Measurements from ENCODE around the gene HOXC6.

DNA sequence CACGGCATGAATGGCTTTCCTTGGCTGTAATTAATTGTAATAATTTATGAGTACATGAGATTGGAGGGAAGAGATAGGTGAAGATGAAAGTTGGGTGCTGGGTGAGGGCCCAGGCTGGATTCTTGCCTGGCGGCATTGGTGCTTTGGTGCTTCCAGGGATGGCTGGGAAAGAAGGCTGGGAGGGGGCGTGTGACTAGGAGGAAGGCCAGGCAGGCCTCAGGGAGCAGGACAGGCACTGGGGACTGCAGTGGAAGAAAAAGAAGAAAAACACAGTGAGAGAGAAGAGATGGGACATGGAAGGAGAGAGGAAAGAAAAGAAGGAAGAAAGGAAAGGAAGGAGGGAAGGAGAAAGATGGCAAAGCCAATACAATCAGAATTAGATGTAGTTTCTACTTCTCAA lies 24.6 kb upstream of the HOXC6 start:
- TF ChIP-seq POLR2AphosphoS2 (IDR thresholded peaks at IDR 0.05; ENCODE audit: low read depth, low read length) = no peak
- TF ChIP-seq, protein P1, sequence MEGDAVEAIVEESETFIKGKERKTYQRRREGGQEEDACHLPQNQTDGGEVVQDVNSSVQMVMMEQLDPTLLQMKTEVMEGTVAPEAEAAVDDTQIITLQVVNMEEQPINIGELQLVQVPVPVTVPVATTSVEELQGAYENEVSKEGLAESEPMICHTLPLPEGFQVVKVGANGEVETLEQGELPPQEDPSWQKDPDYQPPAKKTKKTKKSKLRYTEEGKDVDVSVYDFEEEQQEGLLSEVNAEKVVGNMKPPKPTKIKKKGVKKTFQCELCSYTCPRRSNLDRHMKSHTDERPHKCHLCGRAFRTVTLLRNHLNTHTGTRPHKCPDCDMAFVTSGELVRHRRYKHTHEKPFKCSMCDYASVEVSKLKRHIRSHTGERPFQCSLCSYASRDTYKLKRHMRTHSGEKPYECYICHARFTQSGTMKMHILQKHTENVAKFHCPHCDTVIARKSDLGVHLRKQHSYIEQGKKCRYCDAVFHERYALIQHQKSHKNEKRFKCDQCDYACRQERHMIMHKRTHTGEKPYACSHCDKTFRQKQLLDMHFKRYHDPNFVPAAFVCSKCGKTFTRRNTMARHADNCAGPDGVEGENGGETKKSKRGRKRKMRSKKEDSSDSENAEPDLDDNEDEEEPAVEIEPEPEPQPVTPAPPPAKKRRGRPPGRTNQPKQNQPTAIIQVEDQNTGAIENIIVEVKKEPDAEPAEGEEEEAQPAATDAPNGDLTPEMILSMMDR (IDR thresholded peaks at IDR 0.05 in 2 of 3, conservative IDR thresholded peaks at IDR 0.05 in 1 of 3; ENCODE audit: control insufficient read depth in 2 of 3, extremely low read depth in 1 of 3, insufficient read depth in 1 of 3, low read depth in 3 of 3, low read length in 3 of 3) = no peak
- no peak for TF ChIP-seq CEBPB (IDR thresholded peaks at IDR 0.05; ENCODE audit: borderline replicate concordance in 1 of 2, low read depth in 2 of 2, low read length in 2 of 2)
- TF ChIP-seq RFX5 (IDR thresholded peaks at IDR 0.05; ENCODE audit: low read depth, low read length) = no peak
- TF ChIP-seq, protein P2, sequence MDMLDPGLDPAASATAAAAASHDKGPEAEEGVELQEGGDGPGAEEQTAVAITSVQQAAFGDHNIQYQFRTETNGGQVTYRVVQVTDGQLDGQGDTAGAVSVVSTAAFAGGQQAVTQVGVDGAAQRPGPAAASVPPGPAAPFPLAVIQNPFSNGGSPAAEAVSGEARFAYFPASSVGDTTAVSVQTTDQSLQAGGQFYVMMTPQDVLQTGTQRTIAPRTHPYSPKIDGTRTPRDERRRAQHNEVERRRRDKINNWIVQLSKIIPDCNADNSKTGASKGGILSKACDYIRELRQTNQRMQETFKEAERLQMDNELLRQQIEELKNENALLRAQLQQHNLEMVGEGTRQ (IDR thresholded peaks at IDR 0.05; ENCODE audit: borderline replicate concordance, low read depth, low read length) = no peak
- no peak for TF ChIP-seq RELA (IDR thresholded peaks at IDR 0.05; ENCODE audit: borderline replicate concordance, partially characterized antibody)
- no peak for TF ChIP-seq POLR2AphosphoS5 (IDR thresholded peaks at IDR 0.05; ENCODE audit: low read length)
- TF ChIP-seq MYB (IDR thresholded peaks at IDR 0.05; ENCODE audit: borderline replicate concordance, low read depth, low read length) = no peak
- TF ChIP-seq, protein P3, sequence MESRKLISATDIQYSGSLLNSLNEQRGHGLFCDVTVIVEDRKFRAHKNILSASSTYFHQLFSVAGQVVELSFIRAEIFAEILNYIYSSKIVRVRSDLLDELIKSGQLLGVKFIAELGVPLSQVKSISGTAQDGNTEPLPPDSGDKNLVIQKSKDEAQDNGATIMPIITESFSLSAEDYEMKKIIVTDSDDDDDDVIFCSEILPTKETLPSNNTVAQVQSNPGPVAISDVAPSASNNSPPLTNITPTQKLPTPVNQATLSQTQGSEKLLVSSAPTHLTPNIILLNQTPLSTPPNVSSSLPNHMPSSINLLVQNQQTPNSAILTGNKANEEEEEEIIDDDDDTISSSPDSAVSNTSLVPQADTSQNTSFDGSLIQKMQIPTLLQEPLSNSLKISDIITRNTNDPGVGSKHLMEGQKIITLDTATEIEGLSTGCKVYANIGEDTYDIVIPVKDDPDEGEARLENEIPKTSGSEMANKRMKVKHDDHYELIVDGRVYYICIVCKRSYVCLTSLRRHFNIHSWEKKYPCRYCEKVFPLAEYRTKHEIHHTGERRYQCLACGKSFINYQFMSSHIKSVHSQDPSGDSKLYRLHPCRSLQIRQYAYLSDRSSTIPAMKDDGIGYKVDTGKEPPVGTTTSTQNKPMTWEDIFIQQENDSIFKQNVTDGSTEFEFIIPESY (IDR thresholded peaks at IDR 0.05) = no peak
- no peak for TF ChIP-seq NBN (IDR thresholded peaks at IDR 0.05)
- TF ChIP-seq, protein P4, sequence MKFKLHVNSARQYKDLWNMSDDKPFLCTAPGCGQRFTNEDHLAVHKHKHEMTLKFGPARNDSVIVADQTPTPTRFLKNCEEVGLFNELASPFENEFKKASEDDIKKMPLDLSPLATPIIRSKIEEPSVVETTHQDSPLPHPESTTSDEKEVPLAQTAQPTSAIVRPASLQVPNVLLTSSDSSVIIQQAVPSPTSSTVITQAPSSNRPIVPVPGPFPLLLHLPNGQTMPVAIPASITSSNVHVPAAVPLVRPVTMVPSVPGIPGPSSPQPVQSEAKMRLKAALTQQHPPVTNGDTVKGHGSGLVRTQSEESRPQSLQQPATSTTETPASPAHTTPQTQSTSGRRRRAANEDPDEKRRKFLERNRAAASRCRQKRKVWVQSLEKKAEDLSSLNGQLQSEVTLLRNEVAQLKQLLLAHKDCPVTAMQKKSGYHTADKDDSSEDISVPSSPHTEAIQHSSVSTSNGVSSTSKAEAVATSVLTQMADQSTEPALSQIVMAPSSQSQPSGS (IDR thresholded peaks at IDR 0.05; ENCODE audit: low read length) = no peak
- TF ChIP-seq, protein P5, sequence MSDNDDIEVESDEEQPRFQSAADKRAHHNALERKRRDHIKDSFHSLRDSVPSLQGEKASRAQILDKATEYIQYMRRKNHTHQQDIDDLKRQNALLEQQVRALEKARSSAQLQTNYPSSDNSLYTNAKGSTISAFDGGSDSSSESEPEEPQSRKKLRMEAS (IDR thresholded peaks at IDR 0.05; ENCODE audit: low read depth, low read length) = no peak
- TF ChIP-seq SIX5 (IDR thresholded peaks at IDR 0.05; ENCODE audit: low read depth, low read length, severe bottlenecking) = no peak
- TF ChIP-seq EZH2 (IDR thresholded peaks at IDR 0.05; ENCODE audit: borderline replicate concordance, control insufficient read depth, low read depth, low read length) = no peak

Data from GM12878 (cell line).